ENCODE results near the gene ATP9B.

ATP9B gene

GRCh38 chr18:79387214-79387613, 318.0 kb downstream of the ATP9B start:
- TF ChIP-seq, protein P1, sequence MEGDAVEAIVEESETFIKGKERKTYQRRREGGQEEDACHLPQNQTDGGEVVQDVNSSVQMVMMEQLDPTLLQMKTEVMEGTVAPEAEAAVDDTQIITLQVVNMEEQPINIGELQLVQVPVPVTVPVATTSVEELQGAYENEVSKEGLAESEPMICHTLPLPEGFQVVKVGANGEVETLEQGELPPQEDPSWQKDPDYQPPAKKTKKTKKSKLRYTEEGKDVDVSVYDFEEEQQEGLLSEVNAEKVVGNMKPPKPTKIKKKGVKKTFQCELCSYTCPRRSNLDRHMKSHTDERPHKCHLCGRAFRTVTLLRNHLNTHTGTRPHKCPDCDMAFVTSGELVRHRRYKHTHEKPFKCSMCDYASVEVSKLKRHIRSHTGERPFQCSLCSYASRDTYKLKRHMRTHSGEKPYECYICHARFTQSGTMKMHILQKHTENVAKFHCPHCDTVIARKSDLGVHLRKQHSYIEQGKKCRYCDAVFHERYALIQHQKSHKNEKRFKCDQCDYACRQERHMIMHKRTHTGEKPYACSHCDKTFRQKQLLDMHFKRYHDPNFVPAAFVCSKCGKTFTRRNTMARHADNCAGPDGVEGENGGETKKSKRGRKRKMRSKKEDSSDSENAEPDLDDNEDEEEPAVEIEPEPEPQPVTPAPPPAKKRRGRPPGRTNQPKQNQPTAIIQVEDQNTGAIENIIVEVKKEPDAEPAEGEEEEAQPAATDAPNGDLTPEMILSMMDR (IDR thresholded peaks at IDR 0.05; ENCODE audit: low read depth, low read length), result no peak
- DNase-seq (ENCODE audit: extremely low read depth, low read depth), result no peak

DNA sequence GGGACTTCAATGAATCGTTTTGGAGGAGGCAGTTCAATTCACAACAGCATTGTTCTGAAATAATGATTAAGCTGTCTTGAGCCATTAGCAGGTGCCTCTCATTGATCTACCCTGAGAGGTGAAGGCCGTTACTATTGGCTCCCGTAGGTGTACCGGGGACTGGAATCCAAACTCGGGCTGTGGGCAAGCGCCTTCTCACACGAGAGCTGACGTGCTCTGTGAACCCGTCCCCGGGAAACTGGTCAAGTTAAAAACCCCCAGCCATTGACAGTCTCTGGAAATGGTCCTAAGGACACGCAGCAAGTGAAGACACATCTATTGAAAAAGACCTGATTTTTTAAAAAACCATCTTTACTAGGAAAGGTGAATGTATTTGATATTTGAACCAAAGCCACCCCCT, 318.4 kb downstream of the ATP9B start:
- DNase-seq (ENCODE audit: extremely low read depth, low read depth), result no peak
- TF ChIP-seq, protein P1 (IDR thresholded peaks at IDR 0.05; ENCODE audit: low read depth, low read length), result no peak

DNA sequence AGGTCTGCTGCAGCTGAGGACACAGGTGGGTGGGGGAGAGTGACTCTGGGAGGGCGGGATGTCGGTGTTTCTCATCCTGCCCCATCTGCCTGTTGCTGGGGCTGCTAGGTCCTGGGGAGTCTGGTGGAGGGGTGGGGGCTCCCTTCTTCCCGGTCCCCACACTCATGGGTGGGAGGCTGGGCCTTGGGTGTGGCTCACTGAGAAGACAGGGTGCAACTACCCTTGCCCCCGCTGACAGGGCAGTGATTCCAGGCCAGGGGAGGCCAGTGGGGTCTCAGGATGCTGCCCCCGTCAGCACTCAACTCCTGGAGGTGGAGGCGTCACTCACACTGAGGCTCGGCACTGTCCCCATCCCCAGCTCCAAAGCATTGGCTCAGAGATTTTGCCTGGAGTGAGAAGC, 318.8 kb downstream of the ATP9B start:
- TF ChIP-seq, protein P1 (IDR thresholded peaks at IDR 0.05; ENCODE audit: low read depth, low read length), result no peak
- no peak for DNase-seq (ENCODE audit: extremely low read depth, low read depth)

GRCh38 chr18:79389689-79390088, 320.5 kb downstream of the ATP9B start:
- DNase-seq (ENCODE audit: extremely low read depth, low read depth), result no peak
- TF ChIP-seq, protein P1 (IDR thresholded peaks at IDR 0.05; ENCODE audit: low read depth, low read length), result no peak

DNA sequence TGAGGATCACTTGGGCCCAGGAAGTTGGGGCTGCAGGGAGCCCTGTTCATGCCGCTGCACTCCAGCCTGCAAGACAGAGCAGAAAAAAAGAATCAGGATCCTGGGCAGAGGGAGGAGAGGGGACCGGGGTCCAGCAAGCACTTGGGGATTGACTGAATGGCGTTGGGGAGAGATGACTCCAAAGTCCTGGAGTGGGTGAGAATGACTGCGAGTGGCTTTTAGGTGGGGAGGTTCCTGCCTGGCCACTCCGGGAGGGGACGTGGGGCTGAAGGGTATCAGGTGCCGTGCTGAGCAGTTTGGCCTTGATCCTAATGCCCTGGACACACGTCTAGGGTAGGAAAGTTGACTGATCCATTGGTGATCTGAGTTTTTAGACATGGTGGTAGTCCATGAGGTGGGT, 323.0 kb downstream of the ATP9B start:
- TF ChIP-seq, protein P1 (IDR thresholded peaks at IDR 0.05; ENCODE audit: low read depth, low read length), result no peak
- DNase-seq (ENCODE audit: extremely low read depth, low read depth), result no peak

DNA sequence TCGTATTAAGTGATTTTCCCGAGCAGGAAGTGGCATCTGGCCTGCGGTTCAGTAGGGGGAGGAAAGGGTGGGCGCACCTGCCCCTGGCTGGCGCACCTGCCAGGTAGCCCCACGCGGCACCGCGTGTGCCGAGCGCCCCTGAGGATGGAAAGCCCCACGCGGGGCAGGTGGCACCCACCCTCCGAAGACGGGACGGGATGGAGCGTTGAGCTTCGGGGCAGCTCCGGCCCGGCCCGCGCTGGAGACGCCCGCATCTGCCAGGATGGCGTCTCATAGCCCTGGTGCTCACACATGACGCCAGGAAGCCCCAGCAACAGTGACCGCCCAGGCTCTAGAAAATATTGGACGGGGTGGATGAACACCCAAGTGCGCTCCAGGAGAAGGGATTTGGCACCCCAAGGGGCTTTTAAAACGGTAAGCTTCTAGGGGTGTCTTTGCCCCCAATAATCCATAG, 324.0 kb downstream of the ATP9B start:
- TF ChIP-seq, protein P1 (IDR thresholded peaks at IDR 0.05; ENCODE audit: low read depth, low read length), result no peak

GRCh38 chr18:79393635-79394533, 324.7 kb downstream of the ATP9B start:
- TF ChIP-seq, protein P1 (IDR thresholded peaks at IDR 0.05; ENCODE audit: low read depth, low read length), result no peak
- peak; percentile 67 for DNase-seq (ENCODE audit: extremely low read depth, low read depth)

More for the DNA sequence above, 324.0 kb downstream of the ATP9B start:
- DNase-seq (ENCODE audit: extremely low read depth, low read depth), result no peak
